HepG2 (cell line): ENCODE data around the gene WNK2. TPM values are rescaled to one million over a fixed set of nuclear protein-coding genes. Genes with fewer than 3 reads are reported as not detected.
A peak's percentile ranks its signal among the peaks of the same experiment; 100 is the strongest.

Experiments
- ATAC-seq: fragments of 200-7000 bp; cut with Tn5 transposase; 3 replicates; pipeline ENCODE4 v1.9.1; 2020; ENCODE audit warnings: mild to moderate bottlenecking, moderate library complexity
- BruUV-seq: library from RNA; stranded (reverse); fragments of 400-500 nt; replicated peaks from 2 replicates; lab custom pipeline; 2021; lab: Mats Ljungman, UMichigan
- CTCF ChIA-PET: fragments of 300-600 bp; formaldehyde crosslinking; extraction: SDS; loops from one replicate; lab custom pipeline; 2021; ENCODE audit warnings: low total read pairs, inconsistent platforms, low intra/inter-chr PET ratio; lab: Yijun Ruan, JAX
- POLR2A ChIA-PET: fragments of 350-600 bp; sonication (Branson Sonifier 250); formaldehyde crosslinking; loops from one replicate; lab custom pipeline; 2020; ENCODE audit warnings: antibody characterized with exemption, inconsistent platforms; lab: Yijun Ruan, JAX
- DNase-seq: peaks from one replicate; pipeline ENCODE4 v3.0.0-alpha.2; 2015; ENCODE audit warnings: low spot score
- FAIRE-seq: peaks from 3 replicates; lab custom pipeline; 2011; peaks lifted over from hg19 to GRCh38; lab: Jason Lieb, UNC
- H2AFZ ChIP-seq: one replicate; pipeline ENCODE4 v1.6.1; 2011; ENCODE audit warnings: low read length, inconsistent platforms
- H3K27ac ChIP-seq: fragments of 300-600 bp; 3 replicates; pipeline ENCODE4 v1.8.0; 2011; ENCODE audit warnings: mixed run types, mild to moderate bottlenecking, mixed read lengths, low read length, inconsistent platforms; ENCODE audit not compliant: insufficient read depth; ENCODE audit errors: extremely low read length
- H3K27me3 ChIP-seq, 2 experiments: fragments of 200-600 bp in 1 of 2; 2 replicates in 1 of 2; 3 replicates in 1 of 2; pipeline versions ENCODE4 v1.6.0 to v1.8.0; 2011; ENCODE audit warnings: low read length in 2 of 2, mild to moderate bottlenecking in 2 of 2, moderate library complexity in 2 of 2, inconsistent platforms in 1 of 2; ENCODE audit not compliant: insufficient read depth in 2 of 2, control insufficient read depth in 1 of 2
- H3K36me3 ChIP-seq, 2 experiments: fragments of 200-600 bp in 1 of 2; replicated peaks in 1 of 2; 2 replicates in 1 of 2; 3 replicates in 1 of 2; pipeline versions ENCODE4 v1.5.1 to v1.8.0; 2011; ENCODE audit warnings: low read length in 2 of 2, inconsistent platforms in 1 of 2; ENCODE audit not compliant: insufficient read depth in 2 of 2, control insufficient read depth in 1 of 2
- H3K4me1 ChIP-seq: 2 replicates; pipeline ENCODE4 v1.5.1; 2012; ENCODE audit warnings: low read length, inconsistent platforms; ENCODE audit not compliant: insufficient read depth
- H3K4me2 ChIP-seq: 2 replicates; pipeline ENCODE4 v1.6.0; 2011; ENCODE audit warnings: low read depth, low read length, inconsistent platforms
- H3K4me3 ChIP-seq, 3 experiments: fragments of 200-600 bp in 1 of 3; sonication (generic), shearing (Covaris generic) in 1 of 3; replicated peaks in 1 of 3; 2 replicates each; pipeline ENCODE4 v1.5.1; 2011 to 2016; ENCODE audit warnings: low read length in 3 of 3, inconsistent platforms in 2 of 3, low read depth in 2 of 3, mild to moderate bottlenecking in 2 of 3, control low read depth in 1 of 3, mixed read lengths in 1 of 3; ENCODE audit not compliant: insufficient read depth in 1 of 3
- H3K79me2 ChIP-seq: one replicate; pipeline ENCODE4 v1.6.1; 2011; ENCODE audit warnings: low read length, inconsistent platforms; ENCODE audit not compliant: insufficient read depth
- H3K9ac ChIP-seq: 2 replicates; pipeline ENCODE4 v1.6.0; 2011; ENCODE audit warnings: mild to moderate bottlenecking, low read depth, low read length, inconsistent platforms; ENCODE audit not compliant: insufficient read depth
- H3K9me3 ChIP-seq: 2 replicates; pipeline ENCODE4 v1.5.1; 2012; ENCODE audit warnings: mild to moderate bottlenecking, low read length
- H4K20me1 ChIP-seq: 2 replicates; pipeline ENCODE4 v1.6.0; 2011; ENCODE audit warnings: inconsistent platforms, mild to moderate bottlenecking, low read length, moderate library complexity; ENCODE audit not compliant: insufficient read depth
- ASH2L ChIP-seq: fragments of 300-600, 200-600 bp; sonication (generic); IDR thresholded peaks from 2 replicates; pipeline ENCODE4 v1.7.0; 2017; ENCODE audit warnings: low read depth, mild to moderate bottlenecking, moderate library complexity, mixed read lengths, low read length; ENCODE audit not compliant: insufficient read length
- E2F5 ChIP-seq: sonication (generic); formaldehyde crosslinking; conservative IDR thresholded peaks from 2 replicates; pipeline ENCODE4 v1.4.0; 2020; ENCODE audit warnings: missing genetic modification reagents
- GMEB2 ChIP-seq: IDR thresholded peaks from 2 replicates; pipeline ENCODE4 v1.6.1; 2016; ENCODE audit warnings: missing biosample characterization, missing genetic modification reagents, low read depth
- KLF16 ChIP-seq, 2 experiments: sonication (generic) in 1 of 2; formaldehyde crosslinking in 1 of 2; IDR thresholded peaks; 2 replicates each; pipeline versions ENCODE4 v1.6.1 to v1.8.0; 2016 to 2023; ENCODE audit warnings: missing genetic modification reagents in 2 of 2, missing compliant biosample characterization in 1 of 2
- ZMAT5 ChIP-seq: sonication (generic); formaldehyde crosslinking; IDR thresholded peaks from 2 replicates; pipeline ENCODE4 v1.5.0; 2020; ENCODE audit warnings: mild to moderate bottlenecking, low read depth, missing genetic modification reagents, borderline replicate concordance
- ZNF18 ChIP-seq: sonication (generic); formaldehyde crosslinking; IDR thresholded peaks from 2 replicates; pipeline ENCODE4 v1.8.0; 2022; ENCODE audit warnings: mild to moderate bottlenecking, missing genetic modification reagents; ENCODE audit not compliant: insufficient replicate concordance
- ZNF343 ChIP-seq: sonication (generic); formaldehyde crosslinking; IDR thresholded peaks from 2 replicates; pipeline ENCODE4 v1.4.0; 2020; ENCODE audit warnings: mild to moderate bottlenecking, missing genetic modification reagents
- ZNF432 ChIP-seq: sonication (generic); formaldehyde crosslinking; IDR thresholded peaks from 2 replicates; pipeline ENCODE4 v1.5.0; 2020; ENCODE audit warnings: missing genetic modification reagents, mild to moderate bottlenecking, borderline replicate concordance
- ZNF556 ChIP-seq: sonication (generic); formaldehyde crosslinking; IDR thresholded peaks from 2 replicates; pipeline ENCODE4 v1.4.0; 2020; ENCODE audit warnings: mild to moderate bottlenecking, missing genetic modification reagents, borderline replicate concordance
- WGBS: methylation state at CpG from one replicate; pipeline ENCODE4 v1.1.6; 2017; ENCODE audit warnings: low lambda C conversion rate; 5-methylcytosine and 5-hydroxymethylcytosine counted together
- in situ Hi-C: cut with HindIII; loops from 2 replicates; pipeline ENCODE4 v1.10.0; 2017; ENCODE audit warnings: low pct_unique_long_range_greater_than_20kb; ENCODE audit not compliant: extremely low pct_ligation_motif_present
- intact Hi-C: fragments of 100-400 bp; cut with micrococcal nuclease; formaldehyde crosslinking; loops from one replicate; pipeline ENCODE4 v1.10.0; 2022; ENCODE audit not compliant: unreplicated experiment
- polyA plus RNA-seq, 8 experiments: library from polyadenylated mRNA; depleted of rRNA in 3 of 8; stranded (reverse) in 7 of 8; unstranded in 1 of 8; fragments of >200 nt; fragmentation: Illumina TruSeq in 4 of 8; extraction: Trizol in 4 of 8; gene quantifications; 2 replicates each; pipeline versions ENCODE4 v1.2.1 to v1.2.3, GENCODE V29; 2011 to 2016; ENCODE audit warnings: low read depth in 4 of 8, missing spikeins in 1 of 8, mixed read lengths in 1 of 8; ENCODE audit not compliant: insufficient read depth in 1 of 8
- total RNA-seq, 5 experiments: library from RNA; depleted of rRNA; stranded (reverse); fragments of >200 nt; fragmentation: Illumina TruSeq; extraction: Trizol; gene quantifications; 2 replicates each; pipeline ENCODE4 v1.2.3, GENCODE V29; 2016; ENCODE audit warnings: low read depth in 1 of 5

WNK2 gene
- total and polyA plus RNA-seq, 2 of the 13 experiments (the other 11 are each of a cell fraction or from before 2014, with no cell fraction given), result 10.5 to 12.0 TPM

GRCh38 chr9:93210974-93211653, 27.2 kb downstream of the WNK2 start:
- peaks cover 73% of the 10 kb centered on the region for H3K4me1 ChIP-seq
- peaks cover 11% of the 10 kb centered on the region; the same call in 1 of the 2 replicates for H4K20me1 ChIP-seq
- peaks cover 80% of the 10 kb centered on the region for H3K79me2 ChIP-seq
- peaks cover 0 to 6% of the 10 kb centered on the region in 2 experiments; a peak in 3 of 5 replicates for H3K36me3 ChIP-seq
- no peak overlapping the region for H3K4me3 ChIP-seq
- intact Hi-C loops (no loop called here), in situ Hi-C loops (no loop called here)
- CTCF ChIA-PET, result no interaction called here
- BruUV-seq, result no TSS peak
- peaks cover 6% of the 10 kb centered on the region; the same call in 1 of the 2 replicates for H3K9me3 ChIP-seq
- POLR2A ChIA-PET, result no interaction called here
- no peak overlapping the region for H3K27ac ChIP-seq
- no peak overlapping the region for H3K9ac ChIP-seq
- ATAC-seq (no peak), FAIRE-seq (no peak), DNase-seq (no peak)
- TF ChIP-seq ASH2L (peak; percentile 57), KLF16 (CRISPR knock-in tag; IDR thresholded peaks at IDR 0.05) (no peak)
- H2AFZ ChIP-seq, result no peak overlapping the region
- no peak overlapping the region for H3K4me2 ChIP-seq
- no peaks in the 10 kb centered on the region for H3K27me3 ChIP-seq

GRCh38 chr9:93211654-93212001, 27.7 kb downstream of the WNK2 start:
- Histone ChIP-seq H3K9me3 (peaks cover 6% of the 10 kb centered on the region; the same call in 1 of the 2 replicates), H3K4me1 (peaks cover 67% of the 10 kb centered on the region), H4K20me1 (peaks cover 11% of the 10 kb centered on the region; the same call in 1 of the 2 replicates), H3K79me2 (peaks cover 79% of the 10 kb centered on the region), H3K27me3 (no peaks in the 10 kb centered on the region), H3K4me2 (no peak overlapping the region), H3K27ac (no peak overlapping the region), H3K4me3 (no peak overlapping the region), H2AFZ (no peak overlapping the region), H3K9ac (no peak overlapping the region), H3K36me3 (peaks cover 0 to 6% of the 10 kb centered on the region in 2 experiments; a peak in 3 of 5 replicates)
- POLR2A ChIA-PET, result no interaction called here
- in situ Hi-C loops (no loop called here), intact Hi-C loops (no loop called here)
- DNase-seq, result no peak
- CTCF ChIA-PET, result no interaction called here
- no peak for ATAC-seq
- 97% methylated on average over 3 of the region's 3 CpGs for WGBS
- FAIRE-seq, result no peak
- BruUV-seq, result no TSS peak
- TF ChIP-seq ZMAT5 (CRISPR knock-in tag) (no peak), ZNF556 (CRISPR knock-in tag) (no peak), ZNF343 (CRISPR knock-in tag) (no peak), GMEB2 (CRISPR knock-in tag) (no peak), ZNF18 (CRISPR knock-in tag) (no peak), E2F5 (CRISPR knock-in tag) (no peak), KLF16 (CRISPR knock-in tag; IDR thresholded peaks at IDR 0.05) (no peak), ZNF432 (CRISPR knock-in tag) (no peak)
